Stimulated activated CD4-positive, alpha-beta T cell treated with anti-CD3 and anti-CD28 coated beads, Interleukin-1b, Interleukin-23, amount 100 ng/mL, for 1 hour (primary cell): ENCODE results near the gene FREM1.

Experiments
- DNase-seq, 2 donors: peaks; one replicate each; pipeline ENCODE4 v3.0.0-alpha.2; 2020; ENCODE audit warnings: low read depth in 2 of 2

FREM1 gene

GRCh38 chr9:14870090-14870489 lies 40.1 kb downstream of the FREM1 start:
- no peak for DNase-seq

- no peak for DNase-seq
Measured at GRCh38 chr9:14869671-14870070, 40.6 kb downstream of the FREM1 start.

GRCh38 chr9:14868772-14869583 lies 41.2 kb downstream of the FREM1 start:
- no peak for DNase-seq

- no peak for DNase-seq
Measured at GRCh38 chr9:14868418-14868771, 41.8 kb downstream of the FREM1 start.

GRCh38 chr9:14866200-14866749 lies 44.0 kb downstream of the FREM1 start:
- DNase-seq: no peak

GRCh38 chr9:14864309-14864708 lies 45.9 kb downstream of the FREM1 start:
- DNase-seq: no peak

GRCh38 chr9:14863402-14863801 lies 46.8 kb downstream of the FREM1 start:
- DNase-seq: no peak

GRCh38 chr9:14857449-14858305 lies 52.6 kb downstream of the FREM1 start:
- no peak for DNase-seq

- no peak for DNase-seq
Measured at GRCh38 chr9:14849851-14850250, 60.4 kb downstream of the FREM1 start.

GRCh38 chr9:14849296-14849695 lies 60.9 kb downstream of the FREM1 start:
- no peak for DNase-seq

GRCh38 chr9:14846871-14847311 lies 63.3 kb downstream of the FREM1 start:
- peak in 1 of 2 donors; percentile 20 for DNase-seq

GRCh38 chr9:14843163-14843562 lies 67.1 kb downstream of the FREM1 start:
- DNase-seq: no peak

- no peak for DNase-seq
Measured at GRCh38 chr9:14842269-14842668, 68.0 kb downstream of the FREM1 start.

- DNase-seq: no peak
Measured at GRCh38 chr9:14838701-14839100, 71.5 kb downstream of the FREM1 start.

GRCh38 chr9:14836885-14837284 lies 73.3 kb downstream of the FREM1 start:
- DNase-seq: no peak

- DNase-seq: no peak
Measured at GRCh38 chr9:14831661-14832060, 78.6 kb downstream of the FREM1 start.

GRCh38 chr9:14831074-14831473 lies 79.2 kb downstream of the FREM1 start:
- DNase-seq: no peak

GRCh38 chr9:14830057-14830456 lies 80.2 kb downstream of the FREM1 start:
- DNase-seq: no peak

- no peak for DNase-seq
Measured at GRCh38 chr9:14829204-14829603, 81.0 kb downstream of the FREM1 start.

- no peak for DNase-seq
Measured at GRCh38 chr9:14827805-14828204, 82.4 kb downstream of the FREM1 start.

- no peak for DNase-seq
Measured at GRCh38 chr9:14824481-14824880, 85.7 kb downstream of the FREM1 start.

GRCh38 chr9:14823800-14824199 lies 86.4 kb downstream of the FREM1 start:
- DNase-seq: no peak

- no peak for DNase-seq
Measured at GRCh38 chr9:14822666-14823065, 87.6 kb downstream of the FREM1 start.
